ENCODE results near the gene CLSTN2.

Gene CLSTN2

DNA sequence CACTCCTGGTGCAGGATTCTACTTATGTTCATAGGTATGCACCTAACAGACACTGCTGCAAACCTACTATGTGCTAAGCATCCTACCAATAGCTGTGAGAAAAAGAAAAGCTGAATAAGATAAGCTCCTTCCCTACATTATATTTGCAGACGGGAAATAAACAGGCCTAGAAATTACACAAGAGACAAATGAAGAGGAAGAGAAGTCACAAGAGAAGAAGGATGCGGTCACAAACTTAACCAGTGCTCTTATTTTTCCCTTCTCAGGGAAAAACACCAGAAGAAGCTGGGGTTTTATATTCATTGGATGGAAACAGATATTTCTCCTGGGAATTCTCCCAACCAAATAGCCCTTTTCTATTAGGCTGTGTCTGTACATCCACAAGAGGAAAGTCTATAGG, 633.1 kb downstream of the CLSTN2 start:
- Histone ChIP-seq H3K27ac (ENCODE audit: low read length, poor library complexity, severe bottlenecking) (no peak overlapping the region), H3K79me1 (replicated peaks; ENCODE audit: low read length, poor library complexity, severe bottlenecking) (no peaks in the 10 kb centered on the region), H3K23ac (ENCODE audit: low read length in 2 of 2) (no peak overlapping the region), H2AK5ac (ENCODE audit: low read length, severe bottlenecking) (no peak overlapping the region), H2BK5ac (ENCODE audit: low read depth, low read length, poor library complexity, severe bottlenecking) (no peak overlapping the region), H3K27me3 (ENCODE audit: control insufficient read depth in 1 of 2, insufficient read depth in 1 of 2, low read length in 2 of 2) (peaks cover 0 to 4% of the 10 kb centered on the region in 2 experiments), H2BK15ac (ENCODE audit: low read depth, poor library complexity, severe bottlenecking) (no peak overlapping the region), H3K4me1 (ENCODE audit: control insufficient read depth, insufficient read depth, low read depth, low read length) (no peaks in the 10 kb centered on the region), H4K8ac (ENCODE audit: low read length) (no peak overlapping the region), H3K4me3 (ENCODE audit: insufficient read depth in 1 of 2, low read depth in 1 of 2, low read length in 2 of 2) (no peak overlapping the region), H3K9me3 (ENCODE audit: control insufficient read depth, low read length) (no peaks in the 10 kb centered on the region), H3K9ac (ENCODE audit: low read length) (no peak overlapping the region), H3K4me2 (ENCODE audit: low read length, poor library complexity, severe bottlenecking) (no peak overlapping the region), H3K14ac (ENCODE audit: low read length in 2 of 2) (no peak overlapping the region), H2BK120ac (ENCODE audit: low read depth, low read length) (no peak overlapping the region), H2AFZ (ENCODE audit: low read depth, low read length) (no peak overlapping the region), H2BK12ac (ENCODE audit: low read length in 2 of 2) (no peak overlapping the region), H3K18ac (ENCODE audit: low read depth in 1 of 2, low read length in 2 of 2) (no peak overlapping the region), H3K4ac (ENCODE audit: low read depth in 1 of 2, low read length in 2 of 2) (no peak overlapping the region), H4K91ac (ENCODE audit: low read length) (no peak overlapping the region), H3K36me3 (ENCODE audit: control insufficient read depth in 1 of 2, insufficient read depth in 2 of 2, low read depth in 1 of 2, low read length in 2 of 2) (peaks cover 0 to 25% of the 10 kb centered on the region in 2 experiments)
- no CpG with 5 or more reads among the region's 2 CpGs for WGBS
- DNase-seq = no peak

GRCh38 chr3:140568842-140569520, 634.0 kb downstream of the CLSTN2 start:
- Histone ChIP-seq H3K27me3 (ENCODE audit: control insufficient read depth in 1 of 2, insufficient read depth in 1 of 2, low read length in 2 of 2) (peaks cover 0 to 6% of the 10 kb centered on the region in 2 experiments), H3K9me3 (ENCODE audit: control insufficient read depth, low read length) (no peaks in the 10 kb centered on the region), H2BK5ac (ENCODE audit: low read depth, low read length, poor library complexity, severe bottlenecking) (no peak overlapping the region), H2AK5ac (ENCODE audit: low read length, severe bottlenecking) (no peak overlapping the region), H2BK12ac (ENCODE audit: low read length in 2 of 2) (no peak overlapping the region), H4K8ac (ENCODE audit: low read length) (no peak overlapping the region), H3K18ac (ENCODE audit: low read depth in 1 of 2, low read length in 2 of 2) (no peak overlapping the region), H3K4me3 (ENCODE audit: insufficient read depth in 1 of 2, low read depth in 1 of 2, low read length in 2 of 2) (no peak overlapping the region), H3K27ac (ENCODE audit: low read length, poor library complexity, severe bottlenecking) (no peak overlapping the region), H3K4ac (ENCODE audit: low read depth in 1 of 2, low read length in 2 of 2) (no peak overlapping the region), H3K4me1 (ENCODE audit: control insufficient read depth, insufficient read depth, low read depth, low read length) (no peaks in the 10 kb centered on the region), H2BK120ac (ENCODE audit: low read depth, low read length) (no peak overlapping the region), H2BK15ac (ENCODE audit: low read depth, poor library complexity, severe bottlenecking) (no peak overlapping the region), H3K4me2 (ENCODE audit: low read length, poor library complexity, severe bottlenecking) (no peak overlapping the region), H2AFZ (ENCODE audit: low read depth, low read length) (no peak overlapping the region), H3K9ac (ENCODE audit: low read length) (no peak overlapping the region), H3K36me3 (ENCODE audit: control insufficient read depth in 1 of 2, insufficient read depth in 2 of 2, low read depth in 1 of 2, low read length in 2 of 2) (peaks cover 0 to 21% of the 10 kb centered on the region in 2 experiments), H3K14ac (ENCODE audit: low read length in 2 of 2) (no peak overlapping the region), H4K91ac (ENCODE audit: low read length) (no peak overlapping the region), H3K23ac (ENCODE audit: low read length in 2 of 2) (no peak overlapping the region), H3K79me1 (replicated peaks; ENCODE audit: low read length, poor library complexity, severe bottlenecking) (no peaks in the 10 kb centered on the region)
- no peak for DNase-seq
- 86% methylated on average over 2 of the region's 3 CpGs for WGBS

DNA sequence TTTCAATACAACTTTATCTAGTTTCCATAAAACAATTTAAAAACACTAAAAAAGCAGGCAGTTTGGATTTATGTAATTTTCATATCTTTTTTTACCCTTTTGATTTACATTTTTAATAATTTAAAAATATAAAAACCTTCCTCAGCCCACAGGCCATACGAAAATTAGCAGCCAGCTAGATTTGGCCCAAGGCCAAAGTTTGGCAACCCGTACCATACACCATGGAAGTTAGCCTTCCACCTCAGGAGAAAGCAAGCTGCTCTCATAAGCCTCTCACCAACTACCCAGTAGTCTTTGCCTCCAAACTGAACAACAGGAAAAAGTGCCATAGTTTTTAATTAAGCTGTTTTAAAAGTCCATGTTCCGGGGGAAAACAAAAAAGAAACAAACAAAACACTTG, 635.6 kb downstream of the CLSTN2 start:
- H2BK15ac ChIP-seq (ENCODE audit: low read depth, poor library complexity, severe bottlenecking) = no peak overlapping the region
- DNase-seq = no peak
- 79% methylated on average over 3 of the region's 3 CpGs for WGBS
- no peak overlapping the region for H3K4ac ChIP-seq (ENCODE audit: low read depth in 1 of 2, low read length in 2 of 2)
- peaks cover 0 to 19% of the 10 kb centered on the region in 2 experiments for H3K36me3 ChIP-seq (ENCODE audit: control insufficient read depth in 1 of 2, insufficient read depth in 2 of 2, low read depth in 1 of 2, low read length in 2 of 2)
- H3K9ac ChIP-seq (ENCODE audit: low read length) = no peak overlapping the region
- no peak overlapping the region for H3K14ac ChIP-seq (ENCODE audit: low read length in 2 of 2)
- H4K8ac ChIP-seq (ENCODE audit: low read length) = no peak overlapping the region
- H2BK5ac ChIP-seq (ENCODE audit: low read depth, low read length, poor library complexity, severe bottlenecking) = no peak overlapping the region
- no peaks in the 10 kb centered on the region for H3K9me3 ChIP-seq (ENCODE audit: control insufficient read depth, low read length)
- H2AFZ ChIP-seq (ENCODE audit: low read depth, low read length) = no peak overlapping the region
- H3K4me2 ChIP-seq (ENCODE audit: low read length, poor library complexity, severe bottlenecking) = no peak overlapping the region
- H3K79me1 ChIP-seq (replicated peaks; ENCODE audit: low read length, poor library complexity, severe bottlenecking) = no peaks in the 10 kb centered on the region
- H2BK12ac ChIP-seq (ENCODE audit: low read length in 2 of 2) = no peak overlapping the region
- H3K23ac ChIP-seq (ENCODE audit: low read length in 2 of 2) = no peak overlapping the region
- H3K27ac ChIP-seq (ENCODE audit: low read length, poor library complexity, severe bottlenecking) = no peak overlapping the region
- H2BK120ac ChIP-seq (ENCODE audit: low read depth, low read length) = no peak overlapping the region
- no peak overlapping the region for H2AK5ac ChIP-seq (ENCODE audit: low read length, severe bottlenecking)
- no peak overlapping the region for H3K18ac ChIP-seq (ENCODE audit: low read depth in 1 of 2, low read length in 2 of 2)
- peaks cover 0 to 8% of the 10 kb centered on the region in 2 experiments for H3K27me3 ChIP-seq (ENCODE audit: control insufficient read depth in 1 of 2, insufficient read depth in 1 of 2, low read length in 2 of 2)
- no peak overlapping the region for H3K4me3 ChIP-seq (ENCODE audit: insufficient read depth in 1 of 2, low read depth in 1 of 2, low read length in 2 of 2)
- no peaks in the 10 kb centered on the region for H3K4me1 ChIP-seq (ENCODE audit: control insufficient read depth, insufficient read depth, low read depth, low read length)
- H4K91ac ChIP-seq (ENCODE audit: low read length) = no peak overlapping the region

GRCh38 chr3:140571836-140572235, 636.9 kb downstream of the CLSTN2 start:
- Histone ChIP-seq H3K27ac (ENCODE audit: low read length, poor library complexity, severe bottlenecking) (no peak overlapping the region), H2AFZ (ENCODE audit: low read depth, low read length) (no peak overlapping the region), H3K14ac (ENCODE audit: low read length in 2 of 2) (no peak overlapping the region), H2BK15ac (ENCODE audit: low read depth, poor library complexity, severe bottlenecking) (no peak overlapping the region), H3K79me1 (replicated peaks; ENCODE audit: low read length, poor library complexity, severe bottlenecking) (no peaks in the 10 kb centered on the region), H3K9ac (ENCODE audit: low read length) (no peak overlapping the region), H3K36me3 (ENCODE audit: control insufficient read depth in 1 of 2, insufficient read depth in 2 of 2, low read depth in 1 of 2, low read length in 2 of 2) (peaks cover 0 to 12% of the 10 kb centered on the region in 2 experiments), H3K18ac (ENCODE audit: low read depth in 1 of 2, low read length in 2 of 2) (no peak overlapping the region), H3K4me2 (ENCODE audit: low read length, poor library complexity, severe bottlenecking) (no peak overlapping the region), H3K23ac (ENCODE audit: low read length in 2 of 2) (no peak overlapping the region), H3K4ac (ENCODE audit: low read depth in 1 of 2, low read length in 2 of 2) (no peak overlapping the region), H3K4me1 (ENCODE audit: control insufficient read depth, insufficient read depth, low read depth, low read length) (no peaks in the 10 kb centered on the region), H4K8ac (ENCODE audit: low read length) (no peak overlapping the region), H3K4me3 (ENCODE audit: insufficient read depth in 1 of 2, low read depth in 1 of 2, low read length in 2 of 2) (no peak overlapping the region), H2AK5ac (ENCODE audit: low read length, severe bottlenecking) (no peak overlapping the region), H2BK12ac (ENCODE audit: low read length in 2 of 2) (no peak overlapping the region), H2BK120ac (ENCODE audit: low read depth, low read length) (no peak overlapping the region), H3K27me3 (ENCODE audit: control insufficient read depth in 1 of 2, insufficient read depth in 1 of 2, low read length in 2 of 2) (peaks cover 0 to 8% of the 10 kb centered on the region in 2 experiments), H2BK5ac (ENCODE audit: low read depth, low read length, poor library complexity, severe bottlenecking) (no peak overlapping the region), H4K91ac (ENCODE audit: low read length) (no peak overlapping the region), H3K9me3 (ENCODE audit: control insufficient read depth, low read length) (no peaks in the 10 kb centered on the region)
- DNase-seq = no peak
- WGBS = 36% methylated on average over 1 of the region's 1 CpG
